ENCODE results near the gene NTM. TPM values are rescaled to one million over a fixed set of nuclear protein-coding genes. Genes with fewer than 3 reads are reported as not detected.

The NTM gene
- total and polyA plus RNA-seq, 12 donors = 0.26 to 11.5 (median 4.0) TPM

- no peak for DNase-seq
- Histone ChIP-seq H3K27me3 (no peaks in the 10 kb centered on the region), H3K36me3 (replicated peaks in 1 of 2) (no peaks in the 10 kb centered on the region), H3K9me3 (replicated peaks in 1 of 3) (no peaks in the 10 kb centered on the region), H3K27ac (no peak overlapping the region), H3K4me3 (no peak overlapping the region), H3K4me1 (replicated peaks in 1 of 2) (no peaks in the 10 kb centered on the region)
- intact Hi-C loops (cut with DNase I) = no loop called here
- no peak for TF ChIP-seq CTCF (IDR thresholded peaks at IDR 0.05)
- TF ChIP-seq POLR2A (IDR thresholded peaks at IDR 0.05) = no peak
- 73 to 83% (median 80%) methylated on average over 2 of the region's 2 CpGs for WGBS, 4 donors
Measured at GRCh38 chr11:131993246-131993645, 622.8 kb downstream of the NTM start.

GRCh38 chr11:131998020-131998419, 627.6 kb downstream of the NTM start:
- intact Hi-C loops (cut with DNase I) = no loop called here
- 61 to 72% (median 64%) methylated on average over 5 of the region's 5 CpGs for WGBS, 4 donors
- H3K36me3 ChIP-seq (replicated peaks in 1 of 2) = no peaks in the 10 kb centered on the region
- H3K4me3 ChIP-seq = no peak overlapping the region
- no peaks in the 10 kb centered on the region for H3K27me3 ChIP-seq
- DNase-seq = no peak
- no peaks in the 10 kb centered on the region for H3K9me3 ChIP-seq (replicated peaks in 1 of 3)
- TF ChIP-seq POLR2A (IDR thresholded peaks at IDR 0.05) (no peak), CTCF (IDR thresholded peaks at IDR 0.05) (no peak)
- no peaks in the 10 kb centered on the region for H3K4me1 ChIP-seq (replicated peaks in 1 of 2)
- H3K27ac ChIP-seq = no peak overlapping the region

GRCh38 chr11:131999084-131999483, 628.7 kb downstream of the NTM start:
- no peaks in the 10 kb centered on the region for H3K4me1 ChIP-seq (replicated peaks in 1 of 2)
- 39 to 50% (median 44%) methylated on average over 6 of the region's 6 CpGs for WGBS, 4 donors
- no peaks in the 10 kb centered on the region for H3K27me3 ChIP-seq
- no peaks in the 10 kb centered on the region for H3K9me3 ChIP-seq (replicated peaks in 1 of 3)
- no peaks in the 10 kb centered on the region for H3K36me3 ChIP-seq (replicated peaks in 1 of 2)
- TF ChIP-seq CTCF (IDR thresholded peaks at IDR 0.05) (no peak), POLR2A (IDR thresholded peaks at IDR 0.05) (no peak)
- no peak overlapping the region for H3K27ac ChIP-seq
- DNase-seq = no peak
- no peak overlapping the region for H3K4me3 ChIP-seq
- intact Hi-C loops (cut with DNase I) = no loop called here

- TF ChIP-seq CTCF (IDR thresholded peaks at IDR 0.05) = no peak
- no peak for TF ChIP-seq POLR2A (IDR thresholded peaks at IDR 0.05)
- WGBS, 4 donors = 88 to 100% (median 96%) methylated on average over 1 of the region's 1 CpG
- Histone ChIP-seq H3K27me3 (no peaks in the 10 kb centered on the region), H3K36me3 (replicated peaks in 1 of 2) (no peaks in the 10 kb centered on the region), H3K4me3 (no peak overlapping the region), H3K27ac (no peak overlapping the region), H3K4me1 (replicated peaks in 1 of 2) (no peaks in the 10 kb centered on the region), H3K9me3 (replicated peaks in 1 of 3) (no peaks in the 10 kb centered on the region)
- intact Hi-C loops (cut with DNase I) = no loop called here
- no peak for DNase-seq
Measured at GRCh38 chr11:131999955-132000354, 629.5 kb downstream of the NTM start.

Measured in adrenal gland (tissue), 12 donors.